B cell (primary cell): ENCODE data around the gene NES. TPM values are rescaled to one million over a fixed set of nuclear protein-coding genes. Genes with fewer than 3 reads are reported as not detected.

Experiments
- ATAC-seq: fragments of 200-7000 bp; cut with Tn5 transposase; one replicate; pipeline ENCODE4 v1.10.0; 2021; ENCODE audit warnings: low read depth, mild to moderate bottlenecking, moderate number of reproducible peaks, moderate library complexity
- CTCF ChIA-PET: fragments of 350-600 bp; sonication (Branson Sonifier 250); formaldehyde crosslinking; loops from one replicate; lab custom pipeline; 2021; ENCODE audit warnings: antibody characterized with exemption, inconsistent platforms; lab: Charles Lee
- POLR2A ChIA-PET: fragments of 350-600 bp; sonication (Branson Sonifier 250); formaldehyde crosslinking; loops from one replicate; lab custom pipeline; 2021; ENCODE audit warnings: antibody characterized with exemption; lab: Charles Lee
- DNase-seq: peaks from one replicate; pipeline ENCODE4 v3.0.0; 2013
- H2AFZ ChIP-seq: 2 replicates; pipeline ENCODE4 v1.6.1; 2012; ENCODE audit warnings: mild to moderate bottlenecking, low read depth, low read length; ENCODE audit not compliant: insufficient read depth, poor library complexity, severe bottlenecking
- H3K27ac ChIP-seq, 2 donors: 1 replicate in 1 of 2; 2 replicates in 1 of 2; pipeline ENCODE4 v1.5.1; 2012 to 2013; ENCODE audit warnings: low read length in 2 of 2, mild to moderate bottlenecking in 2 of 2, moderate library complexity in 1 of 2
- H3K27me3 ChIP-seq, 4 experiments: fragments of 200-600 bp in 1 of 4; sonication (generic) in 1 of 4; replicated peaks in 1 of 4; 1 replicate in 2 of 4; 2 replicates in 2 of 4; pipeline versions ENCODE4 v1.6.1 to v1.7.0; 2013 to 2016; ENCODE audit warnings: low read length in 3 of 4, mild to moderate bottlenecking in 2 of 4, mixed read lengths in 1 of 4, moderate library complexity in 1 of 4; ENCODE audit not compliant: insufficient read depth in 4 of 4, control insufficient read depth in 3 of 4; ENCODE audit errors: control extremely low read depth in 1 of 4
- H3K36me3 ChIP-seq, 2 experiments: replicated peaks in 1 of 2; 1 replicate in 1 of 2; 2 replicates in 1 of 2; pipeline versions ENCODE4 v1.6.1 to v1.7.1; 2013; ENCODE audit warnings: low read length in 1 of 2; ENCODE audit not compliant: insufficient read depth in 2 of 2, control insufficient read depth in 1 of 2; ENCODE audit errors: control extremely low read depth in 1 of 2, extremely low read depth in 1 of 2
- H3K4me1 ChIP-seq, 2 donors: fragments of 200-600 bp in 1 of 2; sonication (generic) in 1 of 2; 1 replicate in 1 of 2; 2 replicates in 1 of 2; pipeline versions ENCODE4 v1.5.1 to v1.6.1; 2013 to 2017; ENCODE audit warnings: low read length in 2 of 2; ENCODE audit not compliant: control insufficient read depth in 2 of 2, insufficient read depth in 2 of 2
- H3K4me2 ChIP-seq: replicated peaks from 2 replicates; pipeline ENCODE3; 2012; ENCODE audit warnings: mild to moderate bottlenecking, low read depth, low read length; ENCODE audit not compliant: poor library complexity, severe bottlenecking
- H3K4me3 ChIP-seq, 5 experiments: fragments of 200-600 bp in 1 of 5; sonication (generic) in 1 of 5; 1 replicate in 3 of 5; 2 replicates in 2 of 5; pipeline versions ENCODE4 v1.5.1 to v1.7.0; 2011 to 2016; ENCODE audit warnings: low read length in 4 of 5, mild to moderate bottlenecking in 4 of 5, low read depth in 2 of 5, control low read depth in 1 of 5, moderate library complexity in 1 of 5; ENCODE audit not compliant: insufficient read depth in 1 of 5; ENCODE audit errors: control extremely low read depth in 1 of 5, extremely low read depth in 1 of 5
- H3K79me2 ChIP-seq: fragments of 200-600 bp; sonication (generic); one replicate; pipeline ENCODE4 v1.6.0; 2016; ENCODE audit warnings: low read length; ENCODE audit not compliant: control insufficient read depth, insufficient read depth
- H3K9ac ChIP-seq: fragments of 200-600 bp; sonication (generic); 2 replicates; pipeline ENCODE4 v1.6.1; 2017; ENCODE audit warnings: mild to moderate bottlenecking, low read length, moderate library complexity
- H3K9me3 ChIP-seq, 3 donors: one replicate each; pipeline versions ENCODE4 v1.6.1 to v1.7.1; 2013; ENCODE audit warnings: low read length in 2 of 3; ENCODE audit not compliant: control insufficient read depth in 2 of 3, insufficient read depth in 1 of 3; ENCODE audit errors: control extremely low read depth in 1 of 3
- H4K20me1 ChIP-seq: 2 replicates; pipeline ENCODE4 v1.6.0; 2012; ENCODE audit warnings: mild to moderate bottlenecking, low read length; ENCODE audit not compliant: insufficient read depth, control insufficient read depth, poor library complexity, severe bottlenecking
- H3K27ac Mint-ChIP-seq: one replicate; pipeline ENCODE4 v1.8.0; 2021; ENCODE audit warnings: mixed read lengths
- H3K27me3 Mint-ChIP-seq: one replicate; pipeline ENCODE4 v1.8.0; 2021; ENCODE audit warnings: mixed read lengths
- H3K4me1 Mint-ChIP-seq: one replicate; pipeline ENCODE4 v1.8.0; 2021; ENCODE audit warnings: mixed read lengths
- H3K4me3 Mint-ChIP-seq: one replicate; pipeline ENCODE4 v1.8.0; 2021; ENCODE audit warnings: mixed read lengths
- H3K9me3 Mint-ChIP-seq: one replicate; pipeline ENCODE4 v1.8.0; 2022; ENCODE audit warnings: mixed read lengths; ENCODE audit not compliant: insufficient read depth
- EZH2 ChIP-seq: IDR thresholded peaks from 2 replicates; pipeline ENCODE4 v1.6.1; 2012; ENCODE audit warnings: borderline replicate concordance, low read depth, mild to moderate bottlenecking, moderate library complexity, low read length; ENCODE audit not compliant: insufficient read depth, poor library complexity, severe bottlenecking
- WGBS: methylation state at CpG from one replicate; pipeline ENCODE4 v1.1.5; 2013; ENCODE audit warnings: missing lambda C conversion rate; ENCODE audit not compliant: insufficient coverage; 5-methylcytosine and 5-hydroxymethylcytosine counted together
- intact Hi-C: fragments of 100-400 bp; cut with micrococcal nuclease; formaldehyde crosslinking; loops from one replicate; pipeline ENCODE4 v1.10.0; 2022
- polyA plus RNA-seq: library from polyadenylated mRNA; depleted of rRNA; stranded (reverse); fragments of >200 nt; gene quantifications from 2 replicates; pipeline ENCODE4 v1.2.3, GENCODE V29; 2012
- total RNA-seq, 2 donors: library from RNA; stranded (reverse); fragments of 120-200 nt in 1 of 2; gene quantifications; 1 replicate in 1 of 2; 2 replicates in 1 of 2; pipeline versions ENCODE4 v1.2.3 to v1.2.4, GENCODE V29; 2013 to 2022
- TF ChIP-seq, protein P1 (sequence below): fragments of 200-600 bp; IDR thresholded peaks from one replicate; pipeline ENCODE4 v1.8.0; 2022; ENCODE audit warnings: antibody characterized with exemption, mild to moderate bottlenecking

NES gene
- total and polyA plus RNA-seq, 2 donors (not counting 1 experiment from before 2014, with no cell fraction given), result 0.05 TPM; not detected in 1

DNA sequence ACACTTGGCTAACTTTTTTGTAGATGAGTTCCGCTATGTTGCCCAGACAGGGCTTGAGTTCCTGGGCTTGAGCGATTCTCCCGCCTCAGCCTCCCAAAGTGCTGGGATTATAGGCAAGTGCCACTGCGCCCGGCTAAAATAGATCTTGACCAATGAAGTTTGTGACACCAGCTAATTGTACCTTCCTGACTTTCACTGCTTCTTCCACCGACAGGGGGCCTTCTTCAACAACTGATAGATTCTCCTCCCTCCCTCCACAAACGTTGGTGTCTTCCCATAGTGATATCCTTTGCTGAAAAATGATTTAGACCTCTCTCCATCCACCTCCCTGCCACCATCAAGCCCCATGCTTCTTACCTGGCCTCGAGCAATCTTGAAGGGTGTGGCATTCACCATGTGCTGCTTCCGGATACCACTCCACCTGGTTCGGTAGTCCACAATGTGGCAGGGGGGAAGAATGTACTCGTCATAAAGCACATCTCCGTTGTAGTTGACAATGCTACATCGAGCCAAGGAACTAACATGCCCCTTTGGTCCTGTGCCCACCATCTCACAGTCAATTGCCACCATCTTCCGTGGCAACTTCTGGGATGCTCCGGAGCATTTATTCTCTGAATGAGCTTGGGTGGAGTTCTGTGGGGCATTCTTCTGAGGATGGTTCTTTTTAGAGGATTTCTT lies 49.5 kb upstream of the NES start:
- ATAC-seq, result no peak
- H3K4me2 ChIP-seq, result peak overlapping the region; percentile 81
- peak overlapping the region; percentile 97 for H3K9ac ChIP-seq
- peaks cover 56% of the 10 kb centered on the region for H3K79me2 ChIP-seq
- H3K9me3 ChIP-seq, result no peaks in the 10 kb centered on the region
- H2AFZ ChIP-seq, result no peak overlapping the region
- Mint-ChIP-seq H3K9me3 (no peaks in the 10 kb centered on the region), H3K27ac (no peak overlapping the region), H3K4me3 (no peak overlapping the region), H3K27me3 (no peaks in the 10 kb centered on the region), H3K4me1 (peaks cover 26% of the 10 kb centered on the region)
- ChIA-PET CTCF (interaction anchor here (0.7 to 9.5 kb wide), 42 partner anchors 8 to 341 kb away, joined by 3 to 245 read pairs (median 6); partner anchors contain the start of genes CRABP2, HAPLN2, HDGF and INSRR), POLR2A (interaction anchor here (0.7 to 2.6 kb wide), 3 partner anchors 12 to 26 kb away, joined by 3 to 29 read pairs (median 3); partner anchors contain the start of gene HDGF)
- peak overlapping the region in 4 of 5 experiments; percentile 28 to 98 (median 60) for H3K4me3 ChIP-seq
- TF ChIP-seq EZH2, result no peak
- TF ChIP-seq, protein P1, sequence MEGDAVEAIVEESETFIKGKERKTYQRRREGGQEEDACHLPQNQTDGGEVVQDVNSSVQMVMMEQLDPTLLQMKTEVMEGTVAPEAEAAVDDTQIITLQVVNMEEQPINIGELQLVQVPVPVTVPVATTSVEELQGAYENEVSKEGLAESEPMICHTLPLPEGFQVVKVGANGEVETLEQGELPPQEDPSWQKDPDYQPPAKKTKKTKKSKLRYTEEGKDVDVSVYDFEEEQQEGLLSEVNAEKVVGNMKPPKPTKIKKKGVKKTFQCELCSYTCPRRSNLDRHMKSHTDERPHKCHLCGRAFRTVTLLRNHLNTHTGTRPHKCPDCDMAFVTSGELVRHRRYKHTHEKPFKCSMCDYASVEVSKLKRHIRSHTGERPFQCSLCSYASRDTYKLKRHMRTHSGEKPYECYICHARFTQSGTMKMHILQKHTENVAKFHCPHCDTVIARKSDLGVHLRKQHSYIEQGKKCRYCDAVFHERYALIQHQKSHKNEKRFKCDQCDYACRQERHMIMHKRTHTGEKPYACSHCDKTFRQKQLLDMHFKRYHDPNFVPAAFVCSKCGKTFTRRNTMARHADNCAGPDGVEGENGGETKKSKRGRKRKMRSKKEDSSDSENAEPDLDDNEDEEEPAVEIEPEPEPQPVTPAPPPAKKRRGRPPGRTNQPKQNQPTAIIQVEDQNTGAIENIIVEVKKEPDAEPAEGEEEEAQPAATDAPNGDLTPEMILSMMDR, result no peak
- peaks cover 58% of the 10 kb centered on the region for H4K20me1 ChIP-seq
- H3K4me1 ChIP-seq, result peaks cover 40 to 48% of the 10 kb centered on the region in 2 donors
- H3K27ac ChIP-seq, result no peak overlapping the region
- 55% methylated on average over 8 of the region's 15 CpGs for WGBS
- intact Hi-C loops, result loop anchor here (5.0 kb wide), 1 partner anchor 224 kb away; the partner anchor contains the start of gene MEF2D
- no peaks in the 10 kb centered on the region for H3K27me3 ChIP-seq
- peaks cover 0 to 39% of the 10 kb centered on the region in 2 experiments for H3K36me3 ChIP-seq
- peak; percentile 59 for DNase-seq
